HEK293 (cell line): ENCODE data around the gene CAMK1.

ENCODE experiments used
- CTCF ChIA-PET: fragments of 350-600 bp; formaldehyde crosslinking; extraction: SDS; loops from one replicate; lab custom pipeline; 2021; ENCODE audit warnings: antibody characterized with exemption; lab: Yijun Ruan, JAX
- POLR2A ChIA-PET: fragments of 300-600 bp; formaldehyde crosslinking; extraction: SDS; loops from one replicate; lab custom pipeline; 2020; ENCODE audit warnings: antibody characterized with exemption, inconsistent platforms; lab: Yijun Ruan, JAX
- H3K27ac ChIP-seq: fragments of 200-500 bp; sonication (Bioruptor generic); 2 replicates; pipeline ENCODE4 v1.5.1; 2014; ENCODE audit warnings: low read depth, low read length, control low read depth, inconsistent platforms; ENCODE audit errors: extremely low read depth
- H3K36me3 ChIP-seq, 2 experiments: fragments of 200-500 bp in 1 of 2; sonication (Bioruptor generic) in 1 of 2; 1 replicate in 1 of 2; 2 replicates in 1 of 2; pipeline ENCODE4 v1.5.1; 2014 to 2017; ENCODE audit warnings: inconsistent platforms in 2 of 2, low read length in 2 of 2; ENCODE audit not compliant: control insufficient read depth in 2 of 2, insufficient read depth in 1 of 2
- H3K4me1 ChIP-seq: fragments of 200-500 bp; sonication (Bioruptor generic); 2 replicates; pipeline ENCODE4 v1.5.1; 2014; ENCODE audit warnings: mild to moderate bottlenecking, low read length, inconsistent platforms; ENCODE audit not compliant: control insufficient read depth, insufficient read depth
- H3K4me3 ChIP-seq: 2 replicates; pipeline ENCODE4 v1.5.1; 2011; ENCODE audit warnings: low read depth, mild to moderate bottlenecking, control low read depth, low read length, moderate library complexity
- H3K9me3 ChIP-seq: fragments of 200-500 bp; sonication (Bioruptor generic); 2 replicates; pipeline ENCODE4 v1.5.1; 2014; ENCODE audit warnings: low read depth, low read length, inconsistent platforms; ENCODE audit not compliant: control insufficient read depth, insufficient read depth
- PRDM1 ChIP-seq: fragments of 450-650 bp; formaldehyde crosslinking; IDR thresholded peaks from 2 replicates; pipeline ENCODE4; 2016; ENCODE audit warnings: missing biosample characterization, missing genetic modification characterization
- SCRT1 ChIP-seq: fragments of 450-650 bp; formaldehyde crosslinking; IDR thresholded peaks from 2 replicates; pipeline ENCODE4 v1.5.1; 2016; ENCODE audit warnings: missing biosample characterization, missing genetic modification characterization, borderline replicate concordance
- TCF7L2 ChIP-seq: IDR thresholded peaks from 2 replicates; pipeline ENCODE4 v1.6.1; 2011; ENCODE audit warnings: low read depth, mild to moderate bottlenecking, inconsistent platforms, low read length, moderate library complexity, borderline replicate concordance
- ZBTB17 ChIP-seq: fragments of 450-650 bp; formaldehyde crosslinking; IDR thresholded peaks from 2 replicates; pipeline ENCODE4 v1.5.1; 2016; ENCODE audit warnings: missing biosample characterization, missing genetic modification characterization
- ZBTB21 ChIP-seq: fragments of 450-650 bp; formaldehyde crosslinking; IDR thresholded peaks from 2 replicates; pipeline ENCODE4 v1.5.1; 2017; ENCODE audit warnings: missing biosample characterization, missing genetic modification characterization
- ZNF138 ChIP-seq: fragments of 450-650 bp; formaldehyde crosslinking; IDR thresholded peaks from 2 replicates; pipeline ENCODE4 v1.5.1; 2016; ENCODE audit warnings: missing biosample characterization, missing genetic modification characterization, borderline replicate concordance
- ZNF16 ChIP-seq: fragments of 450-650 bp; formaldehyde crosslinking; IDR thresholded peaks from 2 replicates; pipeline ENCODE4 v1.5.1; 2016; ENCODE audit warnings: low read depth, missing biosample characterization, missing genetic modification characterization
- ZNF221 ChIP-seq: fragments of 450-650 bp; formaldehyde crosslinking; IDR thresholded peaks from 2 replicates; pipeline ENCODE4 v1.5.1; 2017; ENCODE audit warnings: missing biosample characterization, missing genetic modification characterization, borderline replicate concordance
- ZNF302 ChIP-seq: fragments of 450-650 bp; formaldehyde crosslinking; IDR thresholded peaks from 2 replicates; pipeline ENCODE4 v1.5.1; 2016; ENCODE audit warnings: missing biosample characterization, missing genetic modification characterization, low read depth
- ZNF341 ChIP-seq: fragments of 450-650 bp; formaldehyde crosslinking; IDR thresholded peaks from 2 replicates; pipeline ENCODE4; 2016; ENCODE audit warnings: low read depth, missing biosample characterization, missing genetic modification characterization
- ZNF404 ChIP-seq: fragments of 450-650 bp; formaldehyde crosslinking; IDR thresholded peaks from 2 replicates; pipeline ENCODE4 v1.5.1; 2017; ENCODE audit warnings: missing biosample characterization, missing genetic modification characterization
- ZNF501 ChIP-seq: fragments of 450-650 bp; formaldehyde crosslinking; IDR thresholded peaks from 2 replicates; pipeline ENCODE4 v1.5.1; 2016; ENCODE audit warnings: missing biosample characterization, missing genetic modification characterization
- ZNF521 ChIP-seq: fragments of 450-650 bp; formaldehyde crosslinking; IDR thresholded peaks from 2 replicates; pipeline ENCODE4 v1.5.1; 2017; ENCODE audit warnings: missing biosample characterization, mild to moderate bottlenecking, missing genetic modification characterization
- ZNF555 ChIP-seq: fragments of 450-650 bp; formaldehyde crosslinking; conservative IDR thresholded peaks from 2 replicates; pipeline ENCODE4 v1.5.1; 2017; ENCODE audit warnings: missing biosample characterization, mild to moderate bottlenecking, missing genetic modification characterization, inconsistent platforms
- ZNF610 ChIP-seq: fragments of 450-650 bp; formaldehyde crosslinking; IDR thresholded peaks from 2 replicates; pipeline ENCODE4 v1.5.1; 2016; ENCODE audit warnings: missing biosample characterization, missing genetic modification characterization, borderline replicate concordance
- ZNF792 ChIP-seq: fragments of 450-650 bp; formaldehyde crosslinking; IDR thresholded peaks from 2 replicates; pipeline ENCODE4 v1.5.1; 2016; ENCODE audit warnings: missing biosample characterization, missing genetic modification characterization
- ZSCAN30 ChIP-seq: fragments of 450-650 bp; IDR thresholded peaks from 2 replicates; pipeline ENCODE4 v1.5.1; 2018; ENCODE audit warnings: missing biosample characterization, mild to moderate bottlenecking, missing genetic modification characterization, moderate library complexity
- TF ChIP-seq, protein P1 (sequence below): fragments of 450-650 bp; formaldehyde crosslinking; IDR thresholded peaks from 2 replicates; pipeline ENCODE4 v1.5.1; 2016; ENCODE audit warnings: missing biosample characterization, missing genetic modification characterization
- TF ChIP-seq, protein P2 (sequence below): fragments of 450-650 bp; formaldehyde crosslinking; IDR thresholded peaks from 2 replicates; pipeline ENCODE4 v1.5.1; 2016; ENCODE audit warnings: missing biosample characterization, missing genetic modification characterization
- TF ChIP-seq, protein P3 (sequence below): fragments of 450-650 bp; formaldehyde crosslinking; IDR thresholded peaks from 2 replicates; pipeline ENCODE4 v1.5.1; 2017; ENCODE audit warnings: missing biosample characterization, mild to moderate bottlenecking, missing genetic modification characterization, moderate library complexity
- TF ChIP-seq, protein P4 (sequence below): fragments of 450-650 bp; formaldehyde crosslinking; IDR thresholded peaks from 2 replicates; pipeline ENCODE4 v1.5.1; 2016; ENCODE audit warnings: missing biosample characterization, missing genetic modification characterization

The CAMK1 gene

DNA sequence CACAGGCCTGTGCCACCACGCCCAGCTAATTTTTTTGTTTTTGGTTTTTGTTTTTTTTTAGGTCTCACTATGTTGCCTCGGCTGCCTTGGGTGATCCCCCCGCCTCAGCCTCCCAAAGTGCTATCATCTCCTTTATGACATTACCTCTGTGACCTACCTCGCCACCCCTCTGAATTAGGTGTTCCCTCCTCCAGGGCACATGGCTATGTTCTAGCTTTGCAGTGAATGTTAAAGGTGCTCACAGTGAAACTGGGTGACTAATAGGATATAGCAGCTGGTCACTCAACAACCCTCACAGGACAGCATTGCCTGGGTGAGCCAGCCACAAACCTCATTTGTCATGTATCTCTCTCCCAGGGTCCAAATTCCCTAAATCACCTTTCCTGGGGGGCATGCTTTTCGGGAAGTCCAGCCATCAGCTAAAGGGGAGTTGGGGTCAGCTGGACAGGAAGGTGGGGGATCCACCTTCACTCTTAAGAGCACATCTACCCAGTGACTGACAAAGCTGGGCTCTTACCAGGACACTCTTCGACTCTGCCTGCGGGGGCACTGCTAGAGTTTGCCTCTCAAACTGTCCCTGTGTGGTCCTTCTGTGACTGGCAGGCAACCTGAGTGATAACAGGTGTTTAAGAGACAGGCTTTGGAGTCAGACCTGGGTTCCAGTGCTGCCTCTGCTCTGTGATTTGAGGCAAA, 38.7 kb upstream of the CAMK1 start (continued):
- TF ChIP-seq, protein P1, sequence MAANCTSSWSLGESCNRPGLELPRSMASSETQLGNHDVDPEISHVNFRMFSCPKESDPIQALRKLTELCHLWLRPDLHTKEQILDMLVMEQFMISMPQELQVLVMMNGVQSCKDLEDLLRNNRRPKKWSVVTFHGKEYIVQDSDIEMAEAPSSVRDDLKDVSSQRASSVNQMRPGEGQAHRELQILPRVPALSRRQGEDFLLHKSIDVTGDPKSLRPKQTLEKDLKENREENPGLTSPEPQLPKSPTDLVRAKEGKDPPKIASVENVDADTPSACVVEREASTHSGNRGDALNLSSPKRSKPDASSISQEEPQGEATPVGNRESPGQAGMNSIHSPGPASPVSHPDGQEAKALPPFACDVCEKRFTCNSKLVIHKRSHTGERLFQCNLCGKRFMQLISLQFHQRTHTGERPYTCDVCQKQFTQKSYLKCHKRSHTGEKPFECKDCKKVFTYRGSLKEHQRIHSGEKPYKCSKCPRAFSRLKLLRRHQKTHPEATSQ (tag by site-specific recombination) = no peak
- TF ChIP-seq PRDM1 (tag by site-specific recombination) (0 out of 2 replicates have a peak, but pooled peaks have one; percentile 26), ZNF792 (tag by site-specific recombination) (no peak), ZNF341 (tag by site-specific recombination) (peak; percentile 16; the same call in 1 of the 2 replicates), ZNF521 (tag by site-specific recombination) (no peak), ZNF501 (tag by site-specific recombination) (no peak), ZNF16 (no peak), ZNF610 (tag by site-specific recombination) (no peak), ZNF221 (no peak), ZBTB21 (tag by site-specific recombination) (no peak), TCF7L2 (no peak), ZNF138 (no peak), ZNF404 (no peak), SCRT1 (peak; percentile 46; the same call in 1 of the 2 replicates), ZSCAN30 (tag by site-specific recombination) (no peak)
- TF ChIP-seq, protein P2, sequence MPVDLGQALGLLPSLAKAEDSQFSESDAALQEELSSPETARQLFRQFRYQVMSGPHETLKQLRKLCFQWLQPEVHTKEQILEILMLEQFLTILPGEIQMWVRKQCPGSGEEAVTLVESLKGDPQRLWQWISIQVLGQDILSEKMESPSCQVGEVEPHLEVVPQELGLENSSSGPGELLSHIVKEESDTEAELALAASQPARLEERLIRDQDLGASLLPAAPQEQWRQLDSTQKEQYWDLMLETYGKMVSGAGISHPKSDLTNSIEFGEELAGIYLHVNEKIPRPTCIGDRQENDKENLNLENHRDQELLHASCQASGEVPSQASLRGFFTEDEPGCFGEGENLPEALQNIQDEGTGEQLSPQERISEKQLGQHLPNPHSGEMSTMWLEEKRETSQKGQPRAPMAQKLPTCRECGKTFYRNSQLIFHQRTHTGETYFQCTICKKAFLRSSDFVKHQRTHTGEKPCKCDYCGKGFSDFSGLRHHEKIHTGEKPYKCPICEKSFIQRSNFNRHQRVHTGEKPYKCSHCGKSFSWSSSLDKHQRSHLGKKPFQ (tag by site-specific recombination) = no peak
- TF ChIP-seq, protein P3, sequence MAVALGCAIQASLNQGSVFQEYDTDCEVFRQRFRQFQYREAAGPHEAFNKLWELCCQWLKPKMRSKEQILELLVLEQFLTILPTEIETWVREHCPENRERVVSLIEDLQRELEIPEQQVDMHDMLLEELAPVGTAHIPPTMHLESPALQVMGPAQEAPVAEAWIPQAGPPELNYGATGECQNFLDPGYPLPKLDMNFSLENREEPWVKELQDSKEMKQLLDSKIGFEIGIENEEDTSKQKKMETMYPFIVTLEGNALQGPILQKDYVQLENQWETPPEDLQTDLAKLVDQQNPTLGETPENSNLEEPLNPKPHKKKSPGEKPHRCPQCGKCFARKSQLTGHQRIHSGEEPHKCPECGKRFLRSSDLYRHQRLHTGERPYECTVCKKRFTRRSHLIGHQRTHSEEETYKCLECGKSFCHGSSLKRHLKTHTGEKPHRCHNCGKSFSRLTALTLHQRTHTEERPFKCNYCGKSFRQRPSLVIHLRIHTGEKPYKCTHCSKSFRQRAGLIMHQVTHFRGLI (tag by site-specific recombination) = no peak
- TF ChIP-seq, protein P4, sequence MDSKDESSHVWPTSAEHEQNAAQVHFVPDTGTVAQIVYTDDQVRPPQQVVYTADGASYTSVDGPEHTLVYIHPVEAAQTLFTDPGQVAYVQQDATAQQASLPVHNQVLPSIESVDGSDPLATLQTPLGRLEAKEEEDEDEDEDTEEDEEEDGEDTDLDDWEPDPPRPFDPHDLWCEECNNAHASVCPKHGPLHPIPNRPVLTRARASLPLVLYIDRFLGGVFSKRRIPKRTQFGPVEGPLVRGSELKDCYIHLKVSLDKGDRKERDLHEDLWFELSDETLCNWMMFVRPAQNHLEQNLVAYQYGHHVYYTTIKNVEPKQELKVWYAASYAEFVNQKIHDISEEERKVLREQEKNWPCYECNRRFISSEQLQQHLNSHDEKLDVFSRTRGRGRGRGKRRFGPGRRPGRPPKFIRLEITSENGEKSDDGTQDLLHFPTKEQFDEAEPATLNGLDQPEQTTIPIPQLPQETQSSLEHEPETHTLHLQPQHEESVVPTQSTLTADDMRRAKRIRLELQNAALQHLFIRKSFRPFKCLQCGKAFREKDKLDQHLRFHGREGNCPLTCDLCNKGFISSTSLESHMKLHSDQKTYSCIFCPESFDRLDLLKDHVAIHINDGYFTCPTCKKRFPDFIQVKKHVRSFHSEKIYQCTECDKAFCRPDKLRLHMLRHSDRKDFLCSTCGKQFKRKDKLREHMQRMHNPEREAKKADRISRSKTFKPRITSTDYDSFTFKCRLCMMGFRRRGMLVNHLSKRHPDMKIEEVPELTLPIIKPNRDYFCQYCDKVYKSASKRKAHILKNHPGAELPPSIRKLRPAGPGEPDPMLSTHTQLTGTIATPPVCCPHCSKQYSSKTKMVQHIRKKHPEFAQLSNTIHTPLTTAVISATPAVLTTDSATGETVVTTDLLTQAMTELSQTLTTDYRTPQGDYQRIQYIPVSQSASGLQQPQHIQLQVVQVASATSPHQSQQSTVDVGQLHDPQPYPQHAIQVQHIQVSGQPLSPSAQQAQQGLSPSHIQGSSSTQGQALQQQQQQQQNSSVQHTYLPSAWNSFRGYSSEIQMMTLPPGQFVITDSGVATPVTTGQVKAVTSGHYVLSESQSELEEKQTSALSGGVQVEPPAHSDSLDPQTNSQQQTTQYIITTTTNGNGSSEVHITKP (tag by site-specific recombination) = peak; percentile 47; the same call in 1 of the 2 replicates

DNA sequence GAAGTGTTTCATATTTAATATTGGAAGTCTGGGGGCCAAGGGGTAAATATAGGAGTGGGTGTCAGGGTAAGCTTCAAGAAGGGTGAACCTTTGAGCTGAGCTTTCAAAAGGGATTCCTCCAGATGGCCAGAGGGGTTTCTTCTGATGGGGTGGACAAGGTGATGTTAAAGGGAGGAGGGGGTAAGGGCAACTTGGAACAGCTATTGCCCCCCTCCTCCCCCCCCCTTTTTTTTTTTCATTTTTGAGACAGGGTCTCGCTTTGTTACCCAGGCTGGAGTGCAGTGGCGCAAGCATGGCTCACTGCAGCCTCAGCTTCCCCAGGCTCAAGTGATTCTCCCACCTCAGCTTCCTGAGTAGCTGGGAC, 38.2 kb upstream of the CAMK1 start:
- no peak overlapping the region for H3K4me3 ChIP-seq
- peaks cover 6% of the 10 kb centered on the region; the same call in 1 of the 2 replicates for H3K4me1 ChIP-seq
- no peaks in the 10 kb centered on the region for H3K9me3 ChIP-seq
- POLR2A ChIA-PET = interaction anchor here (0.6 to 3.6 kb wide), 8 partner anchors 11 to 359 kb away, joined by 3 to 18 read pairs (median 4); partner anchors contain the start of genes ARPC4 and TADA3
- CTCF ChIA-PET = interaction anchor here (0.7 to 1.1 kb wide), 2 partner anchors 182 to 931 kb away, joined by 3 read pairs; no protein-coding TSS in a partner anchor
- TF ChIP-seq ZNF555 = no peak
- no peak for TF ChIP-seq ZBTB17
- no peak for TF ChIP-seq ZNF302 (tag by site-specific recombination)
- peak; percentile 86 for TF ChIP-seq ZNF341 (tag by site-specific recombination)
- TF ChIP-seq, all 188 proteins: peak for 1
- H3K36me3 ChIP-seq = peaks cover 18 to 80% of the 10 kb centered on the region in 2 experiments
- H3K27ac ChIP-seq = peak overlapping the region; percentile 34; the same call in 1 of the 2 replicates
